Stimulated activated CD4-positive, alpha-beta T cell treated with anti-CD3 and anti-CD28 coated beads, Interleukin-4, amount 100 ng/mL, for 48 hours (primary cell): ENCODE data around the gene ARHGEF26.

Source experiments
- DNase-seq, 2 donors: peaks; one replicate each; pipeline ENCODE4 v3.0.0-alpha.2; 2020; ENCODE audit warnings: low read depth in 2 of 2

ARHGEF26 gene

GRCh38 chr3:154151969-154152368 is 30.8 kb downstream of the ARHGEF26 start:
- no peak for DNase-seq

DNA sequence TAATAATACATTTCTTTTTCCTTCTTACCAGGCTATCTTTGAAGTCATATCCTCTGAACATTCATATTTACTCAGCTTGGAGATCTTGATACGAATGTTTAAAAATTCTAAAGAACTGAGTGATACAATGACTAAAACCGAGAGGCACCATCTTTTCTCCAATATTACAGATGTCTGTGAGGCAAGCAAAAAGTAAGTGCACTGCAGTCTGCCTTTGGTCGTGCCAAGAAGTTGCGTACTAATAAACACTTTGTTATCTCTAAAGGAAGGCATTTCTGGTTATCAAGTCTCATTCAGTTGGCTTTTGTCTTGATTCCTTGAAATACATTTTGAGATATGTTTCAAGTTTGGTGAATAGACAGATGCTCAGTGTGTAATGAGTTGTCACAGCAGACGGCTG is 31.6 kb downstream of the ARHGEF26 start:
- no peak for DNase-seq

DNA sequence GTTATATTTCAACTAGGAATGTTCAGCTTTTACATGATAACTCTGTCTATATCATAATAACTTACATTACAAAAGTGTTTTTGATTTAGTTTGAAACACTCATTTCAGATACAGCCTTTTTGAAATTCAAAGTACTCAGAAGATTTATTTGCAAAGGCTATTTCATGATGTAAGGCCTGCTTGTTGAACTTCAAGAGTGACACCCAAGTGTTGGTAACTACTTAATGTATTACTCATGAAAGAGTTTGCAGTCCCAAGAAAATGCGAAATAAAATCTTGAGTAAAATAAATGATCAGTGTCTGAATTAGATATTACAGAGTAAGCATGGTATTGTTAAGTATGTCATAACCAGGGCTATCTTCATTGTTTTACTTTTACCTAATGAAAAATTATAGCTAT is 35.3 kb downstream of the ARHGEF26 start:
- DNase-seq: no peak

DNA sequence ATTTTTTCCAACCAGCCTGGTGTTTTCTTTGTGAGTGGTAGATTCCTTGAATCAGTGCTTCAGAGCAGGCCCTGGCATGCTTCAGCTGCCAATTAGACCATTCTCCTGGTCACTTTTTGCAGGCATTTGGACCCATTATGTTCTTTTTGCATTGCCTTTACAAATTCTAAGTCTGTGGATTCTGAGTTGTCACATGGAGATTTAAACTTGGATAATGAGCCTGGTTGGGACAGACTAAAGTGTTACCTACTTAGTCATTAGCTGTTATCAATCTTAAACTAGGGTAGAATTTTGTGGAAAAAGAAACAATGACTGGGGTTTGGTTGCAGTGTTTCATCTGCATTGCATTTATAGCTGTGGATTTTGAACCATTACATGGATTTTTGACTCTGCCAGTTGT is 40.6 kb downstream of the ARHGEF26 start:
- DNase-seq: no peak

DNA sequence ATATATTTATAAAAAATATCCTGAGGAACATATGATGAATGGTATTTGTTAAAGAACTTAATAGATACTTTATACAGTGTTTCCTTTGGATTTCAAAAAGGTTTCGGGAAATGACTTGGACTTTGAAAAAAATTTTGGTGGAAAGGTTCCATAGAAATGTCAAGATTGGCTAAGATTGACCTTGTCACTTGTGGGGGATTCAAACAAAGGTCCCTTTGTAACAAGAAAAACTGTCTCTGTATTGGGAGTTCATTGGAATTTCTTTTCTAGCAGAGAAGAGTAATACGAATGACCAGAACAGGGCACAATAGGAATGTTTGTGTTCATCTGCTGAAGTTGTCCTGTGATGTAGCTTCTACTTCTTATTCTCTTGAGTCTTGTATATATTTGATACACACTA is 43.2 kb downstream of the ARHGEF26 start:
- DNase-seq: no peak

- no peak for DNase-seq
Measured at GRCh38 chr3:154168998-154169795, 48.0 kb downstream of the ARHGEF26 start.

- DNase-seq: no peak
Measured at GRCh38 chr3:154169796-154170110, 48.6 kb downstream of the ARHGEF26 start.

- no peak for DNase-seq
Measured at GRCh38 chr3:154170300-154170699, 49.1 kb downstream of the ARHGEF26 start.

- DNase-seq: no peak
Measured at GRCh38 chr3:154175041-154175440, 53.9 kb downstream of the ARHGEF26 start.

GRCh38 chr3:154176036-154176435 is 54.8 kb downstream of the ARHGEF26 start:
- no peak for DNase-seq

GRCh38 chr3:154177406-154177805 is 56.2 kb downstream of the ARHGEF26 start:
- DNase-seq: no peak

DNA sequence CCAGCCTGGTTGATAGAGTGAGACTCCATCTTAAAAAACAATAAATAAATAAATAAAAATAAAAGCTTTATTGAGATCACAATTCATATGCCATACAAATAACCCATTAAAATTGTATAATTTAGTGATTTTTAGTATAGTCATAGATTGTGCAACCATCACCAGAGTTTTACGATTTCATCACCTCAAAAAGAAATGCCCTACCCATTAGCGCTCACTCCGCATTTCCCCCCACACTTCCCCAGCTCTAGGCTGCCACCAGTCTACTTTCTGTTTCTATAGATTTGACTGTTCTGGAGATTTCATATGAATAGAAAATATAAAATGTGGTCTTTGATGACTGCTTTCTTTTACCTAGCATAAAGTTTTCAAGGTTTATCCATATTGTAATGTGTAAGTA is 57.0 kb downstream of the ARHGEF26 start:
- no peak for DNase-seq

GRCh38 chr3:154180836-154181691 is 59.9 kb downstream of the ARHGEF26 start:
- DNase-seq: no peak

- DNase-seq: no peak
Measured at GRCh38 chr3:154182322-154182922, 61.2 kb downstream of the ARHGEF26 start.

DNA sequence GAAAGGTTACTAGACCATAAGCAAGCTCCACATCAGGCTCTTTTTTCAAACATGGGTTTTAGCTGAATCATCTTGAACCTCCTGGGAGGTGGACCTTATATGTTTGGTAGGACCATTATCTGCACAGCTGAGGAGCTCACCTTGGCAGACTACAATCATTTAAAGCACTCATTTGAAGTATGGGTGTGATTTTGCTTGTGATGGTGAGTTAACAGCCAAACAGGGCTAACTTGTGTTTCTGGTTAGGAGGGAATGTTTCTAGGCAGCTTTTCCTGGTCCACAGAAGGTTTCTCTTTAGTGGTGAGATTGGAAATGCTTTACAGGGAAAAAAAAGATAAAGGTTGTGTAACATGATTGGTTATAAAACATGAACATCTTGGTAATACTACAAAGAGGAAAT is 61.8 kb downstream of the ARHGEF26 start:
- no peak for DNase-seq

- no peak for DNase-seq
Measured at GRCh38 chr3:154184582-154184981, 63.4 kb downstream of the ARHGEF26 start.

- no peak for DNase-seq
Measured at GRCh38 chr3:154188437-154188836, 67.2 kb downstream of the ARHGEF26 start.

GRCh38 chr3:154188846-154189245 is 67.7 kb downstream of the ARHGEF26 start:
- DNase-seq: no peak

- DNase-seq: no peak
Measured at GRCh38 chr3:154191520-154191919, 70.3 kb downstream of the ARHGEF26 start.

- DNase-seq: no peak
Measured at GRCh38 chr3:154192225-154192624, 71.0 kb downstream of the ARHGEF26 start.

DNA sequence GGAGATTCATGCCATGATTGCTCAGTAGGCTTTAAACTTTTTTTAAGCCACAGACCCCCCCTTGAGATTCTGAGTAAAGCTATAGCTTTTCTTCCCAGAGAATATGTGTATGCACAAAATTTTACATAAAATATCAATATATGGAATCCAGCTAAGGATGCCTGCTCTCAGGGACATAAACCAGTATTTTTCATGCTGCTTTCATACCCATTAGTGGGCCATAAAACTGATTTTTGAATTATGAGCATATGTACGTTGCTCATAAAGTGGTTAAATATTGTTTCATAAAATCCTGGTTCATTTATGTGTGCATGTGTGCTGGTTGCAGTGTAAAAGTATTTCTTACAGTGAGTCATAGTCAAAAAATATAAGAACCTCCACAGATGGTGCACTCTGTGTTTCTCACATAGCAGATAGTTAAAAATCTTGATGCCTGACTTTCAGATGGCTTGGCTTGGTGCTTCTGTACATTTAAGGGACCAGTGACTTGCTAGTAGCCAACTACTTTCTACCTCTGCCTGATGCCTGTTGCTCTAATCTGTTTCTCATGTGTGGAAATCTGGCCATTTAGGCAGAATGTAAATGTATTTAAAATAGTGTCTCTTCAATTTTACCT is 71.9 kb downstream of the ARHGEF26 start:
- no peak for DNase-seq

GRCh38 chr3:154194877-154195276 is 73.7 kb downstream of the ARHGEF26 start:
- no peak for DNase-seq
